Measurements from ENCODE around the gene RAB24.
"Not testable (repeated sequence)": the region's sequence is repeated elsewhere in the genome, so short reads cannot be mapped to it uniquely, and the experiment has no call there.

The RAB24 gene

DNA sequence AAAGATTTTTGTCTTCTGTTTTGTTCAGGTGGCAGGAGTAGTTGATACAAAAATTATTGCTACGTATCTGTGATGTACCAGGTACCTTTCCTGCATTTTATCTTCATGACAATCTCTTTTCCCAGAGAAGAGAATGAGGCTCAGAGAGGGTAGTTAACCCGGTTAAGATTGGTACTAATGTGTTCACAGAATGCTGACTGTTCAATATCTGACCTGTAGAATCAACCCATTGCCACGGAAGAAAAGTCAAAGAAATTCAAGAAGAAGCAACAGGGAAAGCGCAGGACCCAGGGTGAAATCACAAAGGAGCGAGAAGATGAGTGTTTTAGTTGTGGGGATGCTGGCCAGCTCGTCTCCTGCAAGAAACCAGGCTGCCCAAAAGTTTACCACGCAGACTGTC, 11.8 kb downstream of the RAB24 start:
- FAIRE-seq: no peak

DNA sequence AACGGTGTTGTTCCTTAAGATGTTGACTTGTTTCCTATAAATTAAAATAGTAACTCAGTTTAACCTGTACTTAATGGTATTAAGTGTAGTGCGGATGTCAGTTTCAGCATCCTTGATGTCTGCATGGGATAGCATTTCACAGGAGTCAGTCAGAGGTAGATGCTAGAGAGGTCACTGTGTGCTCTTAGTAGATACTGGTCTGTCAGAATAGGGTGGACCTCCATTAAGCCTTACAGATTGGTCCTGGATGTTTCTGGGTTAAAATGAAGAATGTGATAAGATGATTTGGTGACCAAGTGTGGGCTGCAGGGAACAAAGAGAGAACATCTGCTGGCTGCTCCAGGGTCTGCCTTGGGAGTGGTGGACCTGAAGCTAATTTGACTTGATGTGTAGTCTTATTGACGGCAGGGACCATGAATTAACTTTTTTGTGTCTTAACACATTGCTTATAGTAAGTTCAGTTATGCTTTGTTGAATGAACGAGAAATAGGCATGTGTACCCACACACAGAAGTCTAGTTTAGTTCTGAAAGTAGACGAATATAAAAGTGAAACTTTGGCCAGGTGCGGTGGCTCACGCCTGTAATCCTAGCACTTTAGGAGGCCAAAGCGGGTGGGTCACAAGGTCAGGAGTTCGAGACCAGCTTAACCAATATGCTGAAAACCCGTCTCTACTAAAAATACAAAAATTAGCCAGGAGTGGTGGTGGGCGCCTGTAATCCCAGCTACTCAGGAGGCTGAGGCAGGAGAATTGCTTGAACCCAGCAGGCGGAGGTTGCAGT, 12.5 kb downstream of the RAB24 start:
- no peak for FAIRE-seq

DNA sequence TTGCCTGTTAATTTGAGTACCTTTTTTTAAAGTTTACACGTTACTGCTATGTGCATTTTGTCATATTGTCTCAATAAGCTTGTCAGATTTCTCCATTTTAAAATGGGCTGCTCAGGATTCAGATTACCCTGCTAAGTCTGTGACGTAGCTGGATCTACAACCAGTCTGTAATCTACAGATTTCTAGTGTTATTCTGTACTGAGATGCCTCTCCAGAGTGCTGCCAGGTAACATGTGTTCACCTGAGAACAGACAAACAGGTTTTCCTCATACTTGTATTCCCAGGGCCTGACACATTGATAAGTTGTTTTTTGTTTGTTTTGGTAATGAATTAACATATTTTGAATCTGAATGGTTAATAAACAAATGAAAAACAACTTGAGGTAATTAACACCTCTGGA, 15.3 kb downstream of the RAB24 start:
- FAIRE-seq: peak; percentile 48

DNA sequence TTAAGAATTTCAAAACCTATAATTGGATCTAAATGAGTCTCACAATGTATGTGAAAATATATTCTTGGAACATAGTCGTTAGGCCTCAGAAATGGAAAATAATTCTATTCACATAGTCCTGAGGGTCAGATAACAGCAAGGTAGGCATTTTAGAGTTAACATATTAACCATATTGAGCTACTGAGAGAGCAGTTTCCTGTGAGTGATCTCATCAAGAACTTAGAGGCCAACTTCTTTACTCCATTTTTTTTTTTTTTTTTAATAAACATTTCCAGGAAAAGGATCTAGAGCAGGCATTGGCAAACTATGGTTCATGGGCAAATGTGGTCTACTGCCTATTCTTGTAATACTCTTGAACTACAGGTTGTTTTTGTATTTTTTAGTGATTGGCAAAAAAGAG, 26.6 kb downstream of the RAB24 start:
- no peak for FAIRE-seq

DNA sequence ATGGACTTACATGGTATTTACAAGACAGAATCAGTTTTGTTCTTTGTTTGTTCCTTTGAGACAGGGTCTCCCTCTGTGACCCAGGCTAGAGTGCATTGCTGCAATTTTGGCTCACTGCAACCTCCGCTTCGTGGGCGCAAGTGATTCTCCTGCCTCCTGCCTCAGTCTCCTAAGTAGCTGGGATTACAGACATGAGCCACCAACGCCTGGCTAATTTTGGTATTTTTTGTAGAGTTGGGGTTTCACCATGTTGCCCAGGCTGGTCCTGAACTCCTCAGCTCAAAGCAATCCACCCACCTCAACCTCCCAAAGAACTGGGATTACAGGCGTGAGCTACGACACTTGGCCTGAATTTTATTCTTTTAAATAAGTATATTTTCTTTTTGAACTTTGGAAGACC, 27.6 kb downstream of the RAB24 start:
- FAIRE-seq: no peak

DNA sequence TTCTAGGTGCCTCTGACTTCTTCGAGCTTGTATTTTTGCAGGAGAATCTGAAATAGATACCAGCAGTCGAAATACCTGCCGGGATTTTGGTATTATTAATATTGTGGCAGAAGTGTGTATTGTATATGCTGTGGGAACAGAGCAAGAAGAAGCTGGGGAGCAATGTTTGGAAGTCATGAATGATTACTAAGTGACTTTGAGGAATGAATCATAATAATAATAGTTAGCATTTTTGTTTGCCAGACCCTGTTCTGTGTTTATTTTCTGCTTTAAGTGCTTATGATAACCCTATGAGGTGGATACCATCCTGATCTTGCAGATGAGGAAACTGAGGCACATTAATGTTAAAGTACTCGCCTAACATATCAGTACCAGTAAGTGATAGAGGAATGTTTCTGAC, 32.4 kb downstream of the RAB24 start:
- FAIRE-seq: no peak

DNA sequence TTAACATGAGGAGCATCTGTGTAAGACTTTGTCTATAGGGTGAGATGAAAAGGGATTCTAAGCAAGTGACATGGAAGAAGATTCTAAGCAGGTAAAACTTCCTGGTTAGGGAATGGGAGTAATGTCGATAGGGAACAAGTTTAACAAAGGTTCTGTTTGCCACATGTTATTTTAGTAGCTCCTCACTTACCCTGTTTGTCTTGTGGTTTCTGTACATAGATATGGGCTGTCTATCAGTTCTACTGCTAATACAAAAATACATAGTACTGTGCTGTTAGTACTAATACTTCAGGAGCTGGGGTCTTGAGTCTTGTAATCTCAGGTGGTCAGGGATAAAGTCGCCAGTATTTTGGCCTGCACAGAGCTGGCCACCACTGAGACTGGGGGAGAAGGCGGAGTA, 32.9 kb downstream of the RAB24 start:
- no peak for FAIRE-seq

DNA sequence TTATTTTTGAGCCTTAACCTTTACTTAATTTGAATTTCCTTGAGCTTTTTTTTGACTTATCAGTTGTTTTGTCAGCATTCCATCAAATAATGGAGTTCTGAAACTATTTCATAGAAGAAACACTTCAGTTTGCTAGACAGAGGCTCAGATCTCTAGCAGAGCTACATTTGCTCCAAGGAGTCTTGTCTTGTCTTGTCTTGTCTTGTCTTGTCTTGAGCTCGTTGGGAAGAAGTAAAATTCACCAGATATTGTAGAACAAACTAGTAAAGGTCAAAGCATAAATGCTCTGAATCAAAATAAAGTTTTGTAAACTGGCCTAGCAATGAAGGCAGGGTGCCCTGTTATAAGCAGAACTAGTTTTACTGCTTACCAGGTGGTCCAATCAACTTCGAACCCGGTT, 33.5 kb downstream of the RAB24 start:
- FAIRE-seq: no peak

DNA sequence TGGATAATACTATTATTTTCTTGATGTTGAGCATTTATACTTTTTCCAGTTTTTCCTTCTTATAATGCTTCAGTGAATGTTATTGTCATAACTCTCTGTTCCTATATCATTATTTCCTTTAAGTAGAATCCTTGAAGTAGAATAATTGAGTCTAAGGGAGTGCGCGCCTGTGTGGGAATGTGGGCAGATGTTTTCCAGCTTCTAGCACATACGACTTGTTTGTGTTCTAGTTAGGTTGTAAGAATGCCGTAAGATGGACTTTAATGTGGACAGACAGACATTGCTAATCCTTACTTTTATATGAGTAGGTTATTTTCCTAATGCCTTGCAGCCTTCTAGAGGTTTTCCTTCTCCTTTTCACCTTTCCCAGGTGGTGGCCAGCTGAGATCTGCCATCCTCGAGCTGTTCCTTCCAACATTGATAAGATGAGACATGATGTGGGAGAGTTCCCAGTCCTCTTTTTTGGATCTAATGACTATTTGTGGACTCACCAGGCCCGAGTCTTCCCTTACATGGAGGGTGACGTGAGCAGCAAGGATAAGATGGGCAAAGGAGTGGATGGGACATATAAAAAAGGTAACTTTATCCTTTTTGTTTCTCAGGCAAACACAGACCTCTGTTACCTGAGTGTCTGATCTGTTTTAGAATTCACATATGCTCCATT, 34.2 kb downstream of the RAB24 start:
- no peak for FAIRE-seq

DNA sequence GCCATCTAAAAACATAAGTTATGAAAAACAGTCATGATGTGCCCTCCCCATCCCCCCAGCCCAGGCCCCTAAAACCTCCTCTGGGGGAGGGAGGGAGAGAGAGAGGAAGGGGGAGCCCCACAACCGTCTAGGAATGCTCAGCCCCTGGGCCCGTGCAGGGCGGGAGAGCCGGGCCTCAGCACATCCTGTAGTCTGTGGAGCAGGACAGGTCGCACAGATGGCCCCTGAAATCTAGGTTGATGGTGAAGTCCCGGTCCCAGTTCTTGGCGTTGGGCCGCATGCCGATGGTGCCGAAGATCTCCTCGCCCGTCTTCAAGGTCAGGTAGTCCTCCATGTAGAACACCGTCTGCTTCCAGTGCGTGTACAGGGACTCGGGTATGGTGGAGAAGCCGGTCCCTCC, 38.1 kb downstream of the RAB24 start:
- no peak for FAIRE-seq

DNA sequence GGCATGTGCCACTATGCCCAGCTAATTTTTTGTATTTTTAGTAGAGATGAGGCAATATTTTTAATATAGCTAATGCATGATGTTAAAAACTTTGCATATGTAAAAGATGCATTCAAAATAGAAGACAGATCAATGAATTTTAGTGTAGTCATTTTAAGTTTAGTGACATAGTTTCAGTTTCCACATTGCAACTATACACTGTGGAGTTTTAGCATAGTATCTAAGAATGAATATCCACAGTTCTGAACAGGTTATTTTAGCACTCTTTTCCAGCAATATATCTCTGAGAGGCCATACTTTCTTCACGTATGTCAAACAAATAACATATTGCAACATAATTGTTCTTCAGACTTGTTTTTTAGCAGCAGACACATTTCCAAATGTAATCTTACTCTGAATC, 39.3 kb downstream of the RAB24 start:
- no peak for FAIRE-seq

DNA sequence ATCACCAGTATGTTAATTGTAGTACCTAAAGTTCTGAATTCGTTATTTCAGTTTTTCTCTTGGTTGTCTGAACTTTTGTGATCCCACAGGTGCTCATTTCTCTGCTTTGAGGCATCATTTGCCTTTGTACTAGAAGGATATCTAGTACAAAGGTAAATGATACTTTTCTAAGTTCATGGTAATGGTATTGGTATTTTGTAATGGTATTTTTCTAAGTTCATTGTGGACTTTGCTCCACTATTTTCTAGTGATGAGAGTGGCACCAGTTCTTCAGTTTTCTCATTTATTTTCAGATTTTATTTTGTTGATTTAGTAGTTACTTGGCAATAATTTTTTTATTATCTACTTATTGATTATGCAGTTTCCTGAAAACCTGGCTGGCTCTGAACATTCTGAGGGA, 42.0 kb downstream of the RAB24 start:
- no peak for FAIRE-seq

DNA sequence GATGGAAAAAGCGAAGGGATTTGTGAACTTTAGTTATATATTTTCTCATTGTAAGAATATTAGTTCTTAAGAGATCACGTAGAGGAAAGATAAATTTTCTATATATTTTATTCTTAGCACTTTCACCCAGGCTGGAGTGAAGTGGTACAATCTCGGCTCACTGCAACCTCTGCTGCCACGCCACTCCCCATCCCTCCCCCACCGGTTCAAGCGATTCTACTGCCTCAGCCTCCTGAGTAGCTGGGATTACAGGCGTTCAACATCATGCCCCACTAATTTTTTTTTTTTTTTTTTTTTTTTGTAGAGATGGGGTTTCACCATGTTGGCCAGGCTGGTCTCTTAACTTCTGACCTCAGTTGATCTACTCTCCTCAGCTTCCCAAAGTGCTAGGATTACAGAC, 42.6 kb downstream of the RAB24 start:
- FAIRE-seq: no peak

DNA sequence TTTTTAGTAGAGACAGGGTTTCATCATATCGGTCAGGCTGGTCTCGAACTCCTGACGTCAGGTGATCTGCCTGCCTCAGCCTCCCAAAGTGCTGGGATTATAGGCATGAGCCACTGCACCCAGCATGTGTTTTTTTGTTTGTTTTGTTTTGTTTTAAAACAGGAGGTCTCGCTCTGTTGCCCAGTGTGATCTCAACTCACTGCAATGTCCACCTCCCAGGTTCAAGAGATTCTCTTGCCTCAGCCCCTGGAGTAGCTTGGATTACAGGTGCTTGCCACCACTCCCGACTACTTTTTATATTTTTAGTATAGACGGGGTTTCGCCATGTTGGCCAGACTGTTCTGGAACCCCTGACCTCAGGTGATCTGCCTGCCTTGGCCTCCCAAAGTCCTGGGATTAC, 44.8 kb downstream of the RAB24 start:
- FAIRE-seq: not testable (repeated sequence)

DNA sequence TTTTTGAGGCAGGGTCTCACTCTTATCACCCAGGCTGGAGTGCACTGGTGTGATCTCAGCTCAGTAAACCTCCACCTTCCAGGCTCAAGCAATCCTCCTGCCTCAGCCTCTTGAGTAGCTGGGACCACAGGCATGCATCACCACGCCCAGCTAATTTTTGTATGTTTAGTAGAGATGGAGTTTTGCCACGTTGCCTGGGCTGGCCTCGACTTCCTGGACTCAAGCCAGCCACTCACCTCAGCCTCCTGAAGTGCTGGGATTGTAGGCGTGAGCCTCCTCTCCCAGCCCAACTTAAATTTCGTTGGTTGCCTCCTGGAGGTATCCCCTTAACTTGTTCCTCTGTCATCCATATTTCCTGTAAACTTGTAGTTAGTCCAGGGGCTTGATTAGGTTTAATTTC, 47.2 kb downstream of the RAB24 start:
- FAIRE-seq: no peak

DNA sequence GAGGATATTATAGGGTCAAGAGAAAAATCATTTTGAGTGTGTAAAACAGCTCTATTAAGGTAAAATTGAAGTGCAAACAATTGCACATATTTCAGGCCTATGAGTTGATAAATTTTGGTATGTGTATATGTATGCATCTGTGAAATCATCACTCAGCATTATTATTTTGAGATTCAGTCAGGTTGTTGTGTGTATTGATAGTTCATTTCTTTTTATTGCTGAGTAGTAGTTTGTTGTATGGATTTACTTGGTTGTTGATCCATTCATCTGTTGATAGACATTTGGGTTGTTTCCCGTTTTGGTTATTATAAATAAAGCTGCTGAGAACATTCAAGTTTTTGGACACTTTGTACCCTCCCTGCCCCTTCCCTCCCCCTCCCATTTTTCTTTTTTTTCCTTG, 50.3 kb downstream of the RAB24 start:
- FAIRE-seq: no peak

Measured in G401.6 (cell line).